Vagina (tissue), 2 donors: ENCODE results near the gene PAX2.

Experiments used
- POLR2AphosphoS5 ChIP-seq, 2 donors: sonication (generic); formaldehyde crosslinking; IDR thresholded peaks; one replicate each; pipeline ENCODE4 v1.9.0; 2017; ENCODE audit warnings: antibody characterized with exemption in 2 of 2, mild to moderate bottlenecking in 2 of 2, low read depth in 1 of 2; ENCODE audit not compliant: insufficient read depth in 1 of 2
- TF ChIP-seq, protein P1 (sequence below), 3 experiments: fragments of 450-650 bp in 2 of 3; fragments of 200-600 bp in 1 of 3; sonication (generic) in 1 of 3; IDR thresholded peaks; one replicate each; pipeline ENCODE4 v1.5.1; 2017 to 2019; ENCODE audit warnings: antibody characterized with exemption in 3 of 3, mild to moderate bottlenecking in 2 of 3, moderate library complexity in 2 of 3

DNA sequence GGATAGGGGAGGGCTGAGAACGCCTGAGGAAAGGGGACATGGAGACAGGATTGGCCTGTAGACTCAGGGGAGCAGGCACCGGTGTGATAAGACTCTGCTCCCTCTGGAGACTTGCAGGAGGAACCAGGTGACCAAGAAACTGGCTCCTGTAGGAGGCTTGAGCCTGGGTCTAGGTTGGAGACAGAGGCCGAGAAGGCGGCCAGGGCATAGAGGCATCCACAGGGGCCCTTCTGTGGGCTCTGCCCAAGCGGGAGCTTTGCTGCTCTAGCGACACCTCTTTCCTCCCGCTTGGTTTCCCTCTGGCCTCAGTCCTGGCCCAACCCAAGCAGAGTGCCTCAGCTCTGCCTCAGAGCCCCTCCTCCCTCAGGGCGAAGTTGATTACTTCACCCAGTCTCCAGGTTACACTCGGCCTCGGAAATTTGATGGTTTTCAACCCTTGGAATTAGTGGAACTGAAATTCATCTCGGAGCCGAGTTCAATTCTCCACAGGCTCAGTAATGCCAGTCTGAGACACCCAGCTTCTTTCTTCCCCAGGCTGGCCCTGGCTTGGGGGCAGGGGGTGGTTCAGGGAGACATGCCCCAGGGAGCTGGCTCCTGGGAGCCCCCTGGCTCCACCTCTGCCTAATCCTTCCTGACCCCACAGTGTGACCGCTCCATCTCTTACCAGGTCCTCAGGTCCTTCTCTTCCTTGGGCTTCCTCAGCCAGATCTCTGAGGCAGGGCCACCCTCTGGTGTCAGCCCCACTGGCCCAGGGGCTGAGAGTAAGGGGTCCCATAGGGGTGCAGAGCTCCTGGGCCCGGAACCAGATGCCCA is 60.4 kb downstream of the PAX2 start:
- TF ChIP-seq, protein P1, sequence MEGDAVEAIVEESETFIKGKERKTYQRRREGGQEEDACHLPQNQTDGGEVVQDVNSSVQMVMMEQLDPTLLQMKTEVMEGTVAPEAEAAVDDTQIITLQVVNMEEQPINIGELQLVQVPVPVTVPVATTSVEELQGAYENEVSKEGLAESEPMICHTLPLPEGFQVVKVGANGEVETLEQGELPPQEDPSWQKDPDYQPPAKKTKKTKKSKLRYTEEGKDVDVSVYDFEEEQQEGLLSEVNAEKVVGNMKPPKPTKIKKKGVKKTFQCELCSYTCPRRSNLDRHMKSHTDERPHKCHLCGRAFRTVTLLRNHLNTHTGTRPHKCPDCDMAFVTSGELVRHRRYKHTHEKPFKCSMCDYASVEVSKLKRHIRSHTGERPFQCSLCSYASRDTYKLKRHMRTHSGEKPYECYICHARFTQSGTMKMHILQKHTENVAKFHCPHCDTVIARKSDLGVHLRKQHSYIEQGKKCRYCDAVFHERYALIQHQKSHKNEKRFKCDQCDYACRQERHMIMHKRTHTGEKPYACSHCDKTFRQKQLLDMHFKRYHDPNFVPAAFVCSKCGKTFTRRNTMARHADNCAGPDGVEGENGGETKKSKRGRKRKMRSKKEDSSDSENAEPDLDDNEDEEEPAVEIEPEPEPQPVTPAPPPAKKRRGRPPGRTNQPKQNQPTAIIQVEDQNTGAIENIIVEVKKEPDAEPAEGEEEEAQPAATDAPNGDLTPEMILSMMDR (IDR thresholded peaks at IDR 0.05): no peak
- no peak for TF ChIP-seq POLR2AphosphoS5 (IDR thresholded peaks at IDR 0.05; ENCODE audit: insufficient read depth in 1 of 2, low read depth in 1 of 2)
